PC-3 (cell line): ENCODE measurements around the gene RNF2. TPM values are rescaled to one million over a fixed set of nuclear protein-coding genes. Genes with fewer than 3 reads are reported as not detected.

Experiments used
- ATAC-seq: fragments of 200-7000 bp; cut with Tn5 transposase; 2 replicates; pipeline ENCODE4 v1.9.1; 2020; ENCODE audit warnings: mild to moderate bottlenecking, moderate library complexity
- BruUV-seq: library from RNA; stranded (reverse); fragments of 400-500 nt; replicated peaks from 2 replicates; lab custom pipeline; 2021; lab: Mats Ljungman, UMichigan
- CTCF ChIA-PET: fragments of 300-600 bp; sonication (Branson Sonifier 250); formaldehyde crosslinking; loops from one replicate; lab custom pipeline; 2022; ENCODE audit warnings: antibody characterized with exemption; lab: Charles Lee
- POLR2A ChIA-PET: fragments of 300-600 bp; sonication (Branson Sonifier 250); formaldehyde crosslinking; loops from one replicate; lab custom pipeline; 2022; ENCODE audit warnings: antibody characterized with exemption; ENCODE audit not compliant: unreplicated experiment; lab: Charles Lee
- DNase-seq: peaks from one replicate; pipeline ENCODE4 v3.0.0-alpha.2; 2015
- H2AFZ ChIP-seq: fragments of 300-600 bp; sonication (generic); 2 replicates; pipeline ENCODE4 v1.6.0; 2016; ENCODE audit warnings: antibody characterized with exemption, low read length
- H3F3A ChIP-seq: fragments of 300-600 bp; sonication (generic); one replicate; pipeline ENCODE4 v1.6.0; 2017; ENCODE audit warnings: antibody characterized with exemption, low read length, control low read depth, mild to moderate bottlenecking; ENCODE audit not compliant: unreplicated experiment
- H3K27ac ChIP-seq: fragments of 300-600 bp; sonication (generic); 2 replicates; pipeline ENCODE4 v1.5.1; 2016; ENCODE audit warnings: mild to moderate bottlenecking, low read length
- H3K27me3 ChIP-seq: fragments of 300-600 bp; sonication (generic); 2 replicates; pipeline ENCODE4 v1.6.1; 2016; ENCODE audit warnings: low read length, mixed read lengths
- H3K36me3 ChIP-seq: fragments of 300-600 bp; sonication (generic); 2 replicates; pipeline ENCODE4 v1.6.1; 2016; ENCODE audit warnings: low read depth, mixed run types, low read length, mixed read lengths
- H3K4me1 ChIP-seq: fragments of 300-600 bp; sonication (generic); 2 replicates; pipeline ENCODE4 v1.5.1; 2016; ENCODE audit warnings: low read length; ENCODE audit not compliant: insufficient read depth
- H3K4me2 ChIP-seq: fragments of 300-600 bp; sonication (generic); 2 replicates; pipeline ENCODE4 v1.6.0; 2016; ENCODE audit warnings: low read length
- H3K4me3 ChIP-seq: fragments of 300-600 bp; sonication (generic); 2 replicates; pipeline ENCODE4 v1.5.1; 2016; ENCODE audit warnings: mild to moderate bottlenecking, low read length, mixed read lengths
- H3K79me2 ChIP-seq: fragments of 300-600 bp; sonication (generic); 2 replicates; pipeline ENCODE4 v1.6.1; 2017; ENCODE audit warnings: low read length, mixed read lengths
- H3K9ac ChIP-seq: fragments of 300-600 bp; sonication (generic); 2 replicates; pipeline ENCODE4 v1.6.0; 2016; ENCODE audit warnings: mild to moderate bottlenecking, low read length
- H3K9me2 ChIP-seq: fragments of 300-600 bp; sonication (generic); replicated peaks from 2 replicates; pipeline ENCODE4 v1.6.1; 2016; ENCODE audit warnings: mixed run types, low read length, mixed read lengths
- H3K9me3 ChIP-seq: fragments of 300-600 bp; sonication (generic); 2 replicates; pipeline ENCODE4 v1.6.1; 2016; ENCODE audit warnings: low read length, mixed read lengths
- H4K20me1 ChIP-seq: fragments of 300-600 bp; sonication (generic); 2 replicates; pipeline ENCODE4 v1.6.1; 2016; ENCODE audit warnings: low read length, mixed read lengths
- CTCF ChIP-seq: fragments of 300-600 bp; sonication (generic); conservative IDR thresholded peaks from 2 replicates; pipeline ENCODE4 v1.5.1; 2017; ENCODE audit warnings: antibody characterized with exemption, low read depth, mild to moderate bottlenecking, low read length
- EZH2 ChIP-seq: fragments of 300-600 bp; sonication (generic); IDR thresholded peaks from one replicate; pipeline ENCODE4 v1.6.1; 2017; ENCODE audit warnings: antibody characterized with exemption, mild to moderate bottlenecking, low read length; ENCODE audit not compliant: unreplicated experiment
- EZH2phosphoT487 ChIP-seq: fragments of 300-600 bp; sonication (generic); IDR thresholded peaks from 2 replicates; pipeline ENCODE4 v1.6.1; 2018; ENCODE audit warnings: mild to moderate bottlenecking, antibody characterized with exemption, low read length, borderline replicate concordance
- intact Hi-C: fragments of 100-400 bp; cut with micrococcal nuclease; formaldehyde crosslinking; loops from 2 replicates; pipeline ENCODE4 v1.9.0; 2023
- total RNA-seq: library from RNA; depleted of rRNA; stranded (reverse); fragments of >200 nt; gene quantifications from 2 replicates; pipeline ENCODE4 v1.2.3, GENCODE V29; 2014

Gene RNF2
- total RNA-seq, 1 experiment from 2014 or later, result 13.6 TPM

GRCh38 chr1:185091480-185091879, 46.1 kb downstream of the RNF2 start:
- H3K79me2 ChIP-seq, result peaks cover 1% of the 10 kb centered on the region; the same call in 1 of the 2 replicates
- no peaks in the 10 kb centered on the region for H3F3A ChIP-seq
- H3K9me2 ChIP-seq, result no peaks in the 10 kb centered on the region
- H3K4me2 ChIP-seq, result no peak overlapping the region
- H3K27me3 ChIP-seq, result no peaks in the 10 kb centered on the region
- H3K36me3 ChIP-seq, result 0 out of 2 replicates have a peak, but pooled peaks cover 2% of the 10 kb centered on the region
- CTCF ChIA-PET, result interaction anchor here (1.0 kb wide), 1 partner anchor 79 kb away, joined by 3 read pairs; no protein-coding TSS in a partner anchor
- H3K9me3 ChIP-seq, result no peaks in the 10 kb centered on the region
- POLR2A ChIA-PET, result no interaction called here
- no peak overlapping the region for H3K9ac ChIP-seq
- peaks cover 5% of the 10 kb centered on the region; the same call in 1 of the 2 replicates for H3K4me1 ChIP-seq
- TF ChIP-seq CTCF (no peak), EZH2phosphoT487 (no peak), EZH2 (no peak)
- ATAC-seq (peak; percentile 63), DNase-seq (no peak)
- H3K4me3 ChIP-seq, result no peak overlapping the region
- no TSS peak for BruUV-seq
- intact Hi-C loops, result no loop called here
- no peaks in the 10 kb centered on the region for H4K20me1 ChIP-seq
- H3K27ac ChIP-seq, result no peak overlapping the region
- no peak overlapping the region for H2AFZ ChIP-seq

- Histone ChIP-seq H3K79me2 (no peaks in the 10 kb centered on the region), H2AFZ (no peak overlapping the region), H3K27me3 (no peaks in the 10 kb centered on the region), H3K27ac (no peak overlapping the region), H3K4me2 (no peak overlapping the region), H3F3A (no peaks in the 10 kb centered on the region), H3K9ac (no peak overlapping the region), H3K36me3 (0 out of 2 replicates have a peak, but pooled peaks cover 2% of the 10 kb centered on the region), H3K4me1 (peaks cover 11% of the 10 kb centered on the region; the same call in 1 of the 2 replicates), H4K20me1 (no peaks in the 10 kb centered on the region), H3K4me3 (no peak overlapping the region), H3K9me3 (no peaks in the 10 kb centered on the region), H3K9me2 (no peaks in the 10 kb centered on the region)
- no TSS peak for BruUV-seq
- DNase-seq, result no peak
- POLR2A ChIA-PET, result no interaction called here
- CTCF ChIA-PET, result no interaction called here
- intact Hi-C loops, result no loop called here
- TF ChIP-seq CTCF (no peak), EZH2 (no peak), EZH2phosphoT487 (no peak)
- ATAC-seq, result no peak
Measured at GRCh38 chr1:185094761-185095160, 49.4 kb downstream of the RNF2 start.

- Histone ChIP-seq H3K9me3 (no peaks in the 10 kb centered on the region), H3K4me1 (peaks cover 11% of the 10 kb centered on the region; the same call in 1 of the 2 replicates), H3K79me2 (no peaks in the 10 kb centered on the region), H4K20me1 (no peaks in the 10 kb centered on the region), H3K27me3 (no peaks in the 10 kb centered on the region), H2AFZ (no peak overlapping the region), H3K4me3 (no peak overlapping the region), H3K36me3 (0 out of 2 replicates have a peak, but pooled peaks cover 2% of the 10 kb centered on the region), H3K27ac (no peak overlapping the region), H3K4me2 (no peak overlapping the region), H3F3A (no peaks in the 10 kb centered on the region), H3K9ac (no peak overlapping the region), H3K9me2 (no peaks in the 10 kb centered on the region)
- CTCF ChIA-PET, result no interaction called here
- intact Hi-C loops, result no loop called here
- TF ChIP-seq EZH2phosphoT487 (no peak), EZH2 (no peak), CTCF (no peak)
- DNase-seq, result peak; percentile 41
- ATAC-seq, result peak; percentile 64
- POLR2A ChIA-PET, result no interaction called here
- no TSS peak for BruUV-seq
Measured at GRCh38 chr1:185096531-185096930, 51.2 kb downstream of the RNF2 start.
